B cell (primary cell): ENCODE measurements around the gene MYBPHL. TPM values are rescaled to one million over a fixed set of nuclear protein-coding genes. Genes with fewer than 3 reads are reported as not detected.

Experiments
- ATAC-seq: fragments of 200-7000 bp; cut with Tn5 transposase; one replicate; pipeline ENCODE4 v1.10.0; 2021; ENCODE audit warnings: low read depth, mild to moderate bottlenecking, moderate number of reproducible peaks, moderate library complexity
- CTCF ChIA-PET: fragments of 350-600 bp; sonication (Branson Sonifier 250); formaldehyde crosslinking; loops from one replicate; lab custom pipeline; 2021; ENCODE audit warnings: antibody characterized with exemption, inconsistent platforms; lab: Charles Lee
- POLR2A ChIA-PET: fragments of 350-600 bp; sonication (Branson Sonifier 250); formaldehyde crosslinking; loops from one replicate; lab custom pipeline; 2021; ENCODE audit warnings: antibody characterized with exemption; lab: Charles Lee
- DNase-seq: peaks from one replicate; pipeline ENCODE4 v3.0.0; 2013
- H2AFZ ChIP-seq: 2 replicates; pipeline ENCODE4 v1.6.1; 2012; ENCODE audit warnings: mild to moderate bottlenecking, low read depth, low read length; ENCODE audit not compliant: insufficient read depth, poor library complexity, severe bottlenecking
- H3K27ac ChIP-seq, 2 donors: 1 replicate in 1 of 2; 2 replicates in 1 of 2; pipeline ENCODE4 v1.5.1; 2012 to 2013; ENCODE audit warnings: low read length in 2 of 2, mild to moderate bottlenecking in 2 of 2, moderate library complexity in 1 of 2
- H3K27me3 ChIP-seq, 4 experiments: fragments of 200-600 bp in 1 of 4; sonication (generic) in 1 of 4; replicated peaks in 1 of 4; 1 replicate in 2 of 4; 2 replicates in 2 of 4; pipeline versions ENCODE4 v1.6.1 to v1.7.0; 2013 to 2016; ENCODE audit warnings: low read length in 3 of 4, mild to moderate bottlenecking in 2 of 4, mixed read lengths in 1 of 4, moderate library complexity in 1 of 4; ENCODE audit not compliant: insufficient read depth in 4 of 4, control insufficient read depth in 3 of 4; ENCODE audit errors: control extremely low read depth in 1 of 4
- H3K36me3 ChIP-seq, 2 experiments: replicated peaks in 1 of 2; 1 replicate in 1 of 2; 2 replicates in 1 of 2; pipeline versions ENCODE4 v1.6.1 to v1.7.1; 2013; ENCODE audit warnings: low read length in 1 of 2; ENCODE audit not compliant: insufficient read depth in 2 of 2, control insufficient read depth in 1 of 2; ENCODE audit errors: control extremely low read depth in 1 of 2, extremely low read depth in 1 of 2
- H3K4me1 ChIP-seq, 2 donors: fragments of 200-600 bp in 1 of 2; sonication (generic) in 1 of 2; 1 replicate in 1 of 2; 2 replicates in 1 of 2; pipeline versions ENCODE4 v1.5.1 to v1.6.1; 2013 to 2017; ENCODE audit warnings: low read length in 2 of 2; ENCODE audit not compliant: control insufficient read depth in 2 of 2, insufficient read depth in 2 of 2
- H3K4me2 ChIP-seq: replicated peaks from 2 replicates; pipeline ENCODE3; 2012; ENCODE audit warnings: mild to moderate bottlenecking, low read depth, low read length; ENCODE audit not compliant: poor library complexity, severe bottlenecking
- H3K4me3 ChIP-seq, 5 experiments: fragments of 200-600 bp in 1 of 5; sonication (generic) in 1 of 5; 1 replicate in 3 of 5; 2 replicates in 2 of 5; pipeline versions ENCODE4 v1.5.1 to v1.7.0; 2011 to 2016; ENCODE audit warnings: low read length in 4 of 5, mild to moderate bottlenecking in 4 of 5, low read depth in 2 of 5, control low read depth in 1 of 5, moderate library complexity in 1 of 5; ENCODE audit not compliant: insufficient read depth in 1 of 5; ENCODE audit errors: control extremely low read depth in 1 of 5, extremely low read depth in 1 of 5
- H3K79me2 ChIP-seq: fragments of 200-600 bp; sonication (generic); one replicate; pipeline ENCODE4 v1.6.0; 2016; ENCODE audit warnings: low read length; ENCODE audit not compliant: control insufficient read depth, insufficient read depth
- H3K9ac ChIP-seq: fragments of 200-600 bp; sonication (generic); 2 replicates; pipeline ENCODE4 v1.6.1; 2017; ENCODE audit warnings: mild to moderate bottlenecking, low read length, moderate library complexity
- H3K9me3 ChIP-seq, 3 donors: one replicate each; pipeline versions ENCODE4 v1.6.1 to v1.7.1; 2013; ENCODE audit warnings: low read length in 2 of 3; ENCODE audit not compliant: control insufficient read depth in 2 of 3, insufficient read depth in 1 of 3; ENCODE audit errors: control extremely low read depth in 1 of 3
- H4K20me1 ChIP-seq: 2 replicates; pipeline ENCODE4 v1.6.0; 2012; ENCODE audit warnings: mild to moderate bottlenecking, low read length; ENCODE audit not compliant: insufficient read depth, control insufficient read depth, poor library complexity, severe bottlenecking
- H3K27ac Mint-ChIP-seq: one replicate; pipeline ENCODE4 v1.8.0; 2021; ENCODE audit warnings: mixed read lengths
- H3K27me3 Mint-ChIP-seq: one replicate; pipeline ENCODE4 v1.8.0; 2021; ENCODE audit warnings: mixed read lengths
- H3K4me1 Mint-ChIP-seq: one replicate; pipeline ENCODE4 v1.8.0; 2021; ENCODE audit warnings: mixed read lengths
- H3K4me3 Mint-ChIP-seq: one replicate; pipeline ENCODE4 v1.8.0; 2021; ENCODE audit warnings: mixed read lengths
- H3K9me3 Mint-ChIP-seq: one replicate; pipeline ENCODE4 v1.8.0; 2022; ENCODE audit warnings: mixed read lengths; ENCODE audit not compliant: insufficient read depth
- EZH2 ChIP-seq: IDR thresholded peaks from 2 replicates; pipeline ENCODE4 v1.6.1; 2012; ENCODE audit warnings: borderline replicate concordance, low read depth, mild to moderate bottlenecking, moderate library complexity, low read length; ENCODE audit not compliant: insufficient read depth, poor library complexity, severe bottlenecking
- WGBS: methylation state at CpG from one replicate; pipeline ENCODE4 v1.1.5; 2013; ENCODE audit warnings: missing lambda C conversion rate; ENCODE audit not compliant: insufficient coverage; 5-methylcytosine and 5-hydroxymethylcytosine counted together
- intact Hi-C: fragments of 100-400 bp; cut with micrococcal nuclease; formaldehyde crosslinking; loops from one replicate; pipeline ENCODE4 v1.10.0; 2022
- polyA plus RNA-seq: library from polyadenylated mRNA; depleted of rRNA; stranded (reverse); fragments of >200 nt; gene quantifications from 2 replicates; pipeline ENCODE4 v1.2.3, GENCODE V29; 2012
- total RNA-seq, 2 donors: library from RNA; stranded (reverse); fragments of 120-200 nt in 1 of 2; gene quantifications; 1 replicate in 1 of 2; 2 replicates in 1 of 2; pipeline versions ENCODE4 v1.2.3 to v1.2.4, GENCODE V29; 2013 to 2022
- TF ChIP-seq, protein P1 (sequence below): fragments of 200-600 bp; IDR thresholded peaks from one replicate; pipeline ENCODE4 v1.8.0; 2022; ENCODE audit warnings: antibody characterized with exemption, mild to moderate bottlenecking

The MYBPHL gene
- total and polyA plus RNA-seq, 2 donors (not counting 1 experiment from before 2014, with no cell fraction given) = not detected

DNA sequence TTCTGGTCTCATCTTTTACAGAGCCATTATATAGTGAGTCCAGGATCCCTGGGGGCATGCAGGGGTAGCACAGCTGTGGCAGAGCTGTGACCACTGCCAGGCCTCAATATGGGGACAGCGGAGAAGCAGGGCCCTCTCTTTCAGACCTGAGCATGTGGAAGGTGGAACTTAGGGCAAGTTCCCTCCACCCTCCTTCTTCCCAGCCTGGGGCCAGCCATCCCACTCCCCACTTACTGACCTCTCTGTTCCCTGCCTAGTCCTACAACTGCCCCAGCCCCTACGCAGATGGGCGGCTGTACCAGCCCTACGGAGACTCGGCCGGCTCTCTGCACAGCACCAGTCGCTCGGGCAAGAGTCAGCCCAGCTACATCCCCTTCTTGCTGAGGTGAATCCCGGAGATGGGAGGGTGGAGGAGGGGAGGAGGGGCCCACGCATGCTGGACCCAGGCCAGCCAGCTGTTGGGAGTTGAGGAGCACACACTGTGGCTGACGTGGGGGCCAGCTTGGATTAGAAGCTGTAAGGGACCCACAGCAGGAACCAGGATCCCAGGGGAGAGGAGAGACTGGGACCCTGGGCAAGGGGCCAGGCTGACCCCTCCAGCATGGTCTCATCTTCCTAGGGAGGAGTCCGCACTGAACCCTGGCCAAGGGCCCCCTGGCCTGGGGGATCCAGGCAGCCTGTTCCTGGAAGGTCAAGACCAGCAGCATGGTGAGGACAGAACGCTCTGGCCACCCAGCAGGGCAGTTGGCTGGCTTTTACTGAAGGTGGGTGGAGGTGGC lies 34.6 kb downstream of the MYBPHL start:
- H3K79me2 ChIP-seq = no peaks in the 10 kb centered on the region
- 95% methylated on average over 12 of the region's 13 CpGs for WGBS
- no peaks in the 10 kb centered on the region for H3K36me3 ChIP-seq
- DNase-seq = no peak
- Mint-ChIP-seq H3K27me3 (no peaks in the 10 kb centered on the region), H3K27ac (no peak overlapping the region), H3K9me3 (no peaks in the 10 kb centered on the region), H3K4me1 (no peaks in the 10 kb centered on the region), H3K4me3 (no peak overlapping the region)
- TF ChIP-seq, protein P1, sequence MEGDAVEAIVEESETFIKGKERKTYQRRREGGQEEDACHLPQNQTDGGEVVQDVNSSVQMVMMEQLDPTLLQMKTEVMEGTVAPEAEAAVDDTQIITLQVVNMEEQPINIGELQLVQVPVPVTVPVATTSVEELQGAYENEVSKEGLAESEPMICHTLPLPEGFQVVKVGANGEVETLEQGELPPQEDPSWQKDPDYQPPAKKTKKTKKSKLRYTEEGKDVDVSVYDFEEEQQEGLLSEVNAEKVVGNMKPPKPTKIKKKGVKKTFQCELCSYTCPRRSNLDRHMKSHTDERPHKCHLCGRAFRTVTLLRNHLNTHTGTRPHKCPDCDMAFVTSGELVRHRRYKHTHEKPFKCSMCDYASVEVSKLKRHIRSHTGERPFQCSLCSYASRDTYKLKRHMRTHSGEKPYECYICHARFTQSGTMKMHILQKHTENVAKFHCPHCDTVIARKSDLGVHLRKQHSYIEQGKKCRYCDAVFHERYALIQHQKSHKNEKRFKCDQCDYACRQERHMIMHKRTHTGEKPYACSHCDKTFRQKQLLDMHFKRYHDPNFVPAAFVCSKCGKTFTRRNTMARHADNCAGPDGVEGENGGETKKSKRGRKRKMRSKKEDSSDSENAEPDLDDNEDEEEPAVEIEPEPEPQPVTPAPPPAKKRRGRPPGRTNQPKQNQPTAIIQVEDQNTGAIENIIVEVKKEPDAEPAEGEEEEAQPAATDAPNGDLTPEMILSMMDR = no peak
- TF ChIP-seq EZH2 = no peak
- no peaks in the 10 kb centered on the region for H4K20me1 ChIP-seq
- H2AFZ ChIP-seq = no peak overlapping the region
- ATAC-seq = no peak
- peaks cover 0 to 4% (median 0%) of the 10 kb centered on the region in 4 experiments for H3K27me3 ChIP-seq
- intact Hi-C loops = no loop called here
- no peak overlapping the region for H3K4me3 ChIP-seq
- CTCF ChIA-PET = no interaction called here
- no peak overlapping the region for H3K27ac ChIP-seq
- POLR2A ChIA-PET = no interaction called here
- H3K9me3 ChIP-seq = no peaks in the 10 kb centered on the region
- no peak overlapping the region for H3K9ac ChIP-seq
- H3K4me2 ChIP-seq = no peak overlapping the region
- H3K4me1 ChIP-seq = peaks cover 0 to 1% of the 10 kb centered on the region in 2 donors

DNA sequence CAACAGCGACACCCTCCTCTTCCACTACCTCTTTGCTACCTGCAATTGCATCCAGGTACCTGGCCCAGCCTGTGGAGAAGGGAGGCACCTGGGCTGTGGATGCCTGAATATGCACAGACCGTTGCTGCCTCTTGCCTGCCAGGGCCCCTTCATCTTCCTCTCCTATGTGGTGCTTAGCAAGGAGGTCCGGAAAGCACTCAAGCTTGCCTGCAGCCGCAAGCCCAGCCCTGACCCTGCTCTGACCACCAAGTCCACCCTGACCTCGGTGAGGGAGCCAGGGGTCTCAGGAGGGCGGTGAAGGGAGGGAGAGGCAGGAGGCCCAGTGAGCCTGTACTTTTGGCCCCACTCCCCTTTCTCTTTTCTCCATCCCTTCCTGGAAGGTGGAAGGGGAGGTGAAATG lies 35.4 kb downstream of the MYBPHL start:
- no peak overlapping the region for H3K4me3 Mint-ChIP-seq
- no peaks in the 10 kb centered on the region for H3K27me3 Mint-ChIP-seq
- 88% methylated on average over 1 of the region's 6 CpGs for WGBS
- ChIA-PET POLR2A (no interaction called here), CTCF (no interaction called here)
- H3K9ac ChIP-seq = no peak overlapping the region
- no peaks in the 10 kb centered on the region for H3K79me2 ChIP-seq
- no peak overlapping the region for H3K27ac Mint-ChIP-seq
- H3K9me3 ChIP-seq = no peaks in the 10 kb centered on the region
- H3K9me3 Mint-ChIP-seq = no peaks in the 10 kb centered on the region
- H2AFZ ChIP-seq = no peak overlapping the region
- no peaks in the 10 kb centered on the region for H3K4me1 ChIP-seq
- H4K20me1 ChIP-seq = no peaks in the 10 kb centered on the region
- DNase-seq (no peak), ATAC-seq (no peak)
- no peaks in the 10 kb centered on the region for H3K4me1 Mint-ChIP-seq
- TF ChIP-seq EZH2 = no peak
- TF ChIP-seq, protein P1 = no peak
- no peak overlapping the region for H3K4me2 ChIP-seq
- peaks cover 0 to 4% (median 0%) of the 10 kb centered on the region in 4 experiments for H3K27me3 ChIP-seq
- H3K4me3 ChIP-seq = no peak overlapping the region
- intact Hi-C loops = no loop called here
- no peak overlapping the region for H3K27ac ChIP-seq
- H3K36me3 ChIP-seq = no peaks in the 10 kb centered on the region
